Fibroblast of lung (primary cell): ENCODE results near the gene RINL. TPM values are rescaled to one million over a fixed set of nuclear protein-coding genes. Genes with fewer than 3 reads are reported as not detected.

Source experiments
- DNase-seq, 2 donors: peaks; one replicate each; pipeline versions ENCODE4 v3.0.0 to v3.0.0-alpha.2; 2010; ENCODE audit warnings: low read depth in 2 of 2
- H2AFZ ChIP-seq: 2 replicates; pipeline ENCODE4 v1.5.1; 2012; ENCODE audit warnings: low read length, control low read depth, inconsistent platforms
- H3K27ac ChIP-seq: 2 replicates; pipeline ENCODE4 v1.5.1; 2011; ENCODE audit warnings: low read length, control low read depth; ENCODE audit not compliant: insufficient read depth
- H3K27me3 ChIP-seq: 2 replicates; pipeline ENCODE4 v1.5.1; 2011; ENCODE audit warnings: mild to moderate bottlenecking, low read length; ENCODE audit not compliant: control insufficient read depth, insufficient read depth
- H3K36me3 ChIP-seq: 2 replicates; pipeline ENCODE4 v1.5.1; 2011; ENCODE audit warnings: low read length; ENCODE audit not compliant: control insufficient read depth, insufficient read depth
- H3K4me1 ChIP-seq: 2 replicates; pipeline ENCODE4 v1.5.1; 2011; ENCODE audit warnings: low read length; ENCODE audit not compliant: control insufficient read depth, insufficient read depth; ENCODE audit errors: extremely low read depth
- H3K4me2 ChIP-seq: 2 replicates; pipeline ENCODE4 v1.5.1; 2011; ENCODE audit warnings: low read length, control low read depth; ENCODE audit not compliant: insufficient read depth; ENCODE audit errors: extremely low read depth
- H3K4me3 ChIP-seq, 4 experiments: fragments of 200-600 bp in 1 of 4; sonication (generic) in 1 of 4; replicated peaks in 1 of 4; 2 replicates each; pipeline ENCODE4 v1.5.1; 2011 to 2016; ENCODE audit warnings: low read length in 4 of 4, low read depth in 3 of 4, mild to moderate bottlenecking in 3 of 4, control low read depth in 2 of 4, inconsistent platforms in 1 of 4, mixed read lengths in 1 of 4; ENCODE audit not compliant: insufficient read depth in 1 of 4; ENCODE audit errors: control extremely low read depth in 1 of 4
- H3K79me2 ChIP-seq: 2 replicates; pipeline ENCODE4 v1.5.1; 2012; ENCODE audit warnings: mild to moderate bottlenecking, low read length, inconsistent platforms; ENCODE audit not compliant: control insufficient read depth, insufficient read depth
- H3K9ac ChIP-seq: 2 replicates; pipeline ENCODE4 v1.5.1; 2011; ENCODE audit warnings: mild to moderate bottlenecking, low read length, control low read depth; ENCODE audit not compliant: insufficient read depth
- H3K9me3 ChIP-seq: 2 replicates; pipeline ENCODE4 v1.5.1; 2012; ENCODE audit warnings: low read depth, low read length; ENCODE audit not compliant: control insufficient read depth, insufficient read depth
- H4K20me1 ChIP-seq: 2 replicates; pipeline ENCODE4 v1.5.1; 2011; ENCODE audit warnings: low read length; ENCODE audit not compliant: control insufficient read depth, insufficient read depth; ENCODE audit errors: extremely low read depth
- CTCF ChIP-seq, 2 donors: IDR thresholded peaks in 1 of 2; conservative IDR thresholded peaks in 1 of 2; 1 replicate in 1 of 2; 2 replicates in 1 of 2; pipeline ENCODE4 v1.5.1; 2011 to 2012; ENCODE audit warnings: low read length in 2 of 2, control low read depth in 1 of 2, inconsistent platforms in 1 of 2, low read depth in 1 of 2, mild to moderate bottlenecking in 1 of 2
- EZH2 ChIP-seq: IDR thresholded peaks from 2 replicates; pipeline ENCODE4 v1.5.1; 2012; ENCODE audit warnings: low read length, control low read depth, mild to moderate bottlenecking; ENCODE audit errors: missing control alignments
- polyA plus RNA-seq, 2 donors: library from polyadenylated mRNA; depleted of rRNA in 1 of 2; stranded (reverse) in 1 of 2; unstranded in 1 of 2; fragments of >200 nt; gene quantifications; 2 replicates each; pipeline ENCODE4 v1.2.1, GENCODE V29; 2011 to 2012; ENCODE audit warnings: missing spikeins in 1 of 2
- total RNA-seq: library from RNA; depleted of rRNA; stranded (reverse); fragments of >200 nt; gene quantifications from 2 replicates; pipeline ENCODE4 v1.2.1, GENCODE V29; 2014

Gene RINL
- total and polyA plus RNA-seq, 2 donors (not counting 1 experiment from before 2014, with no cell fraction given), result 0.59 to 3.5 TPM

- Histone ChIP-seq H4K20me1 (no peaks in the 10 kb centered on the region), H3K27me3 (no peaks in the 10 kb centered on the region), H3K4me2 (peak overlapping the region; percentile 100), H3K4me1 (peaks cover 11% of the 10 kb centered on the region), H3K9me3 (no peaks in the 10 kb centered on the region), H3K27ac (peak overlapping the region; percentile 95), H3K4me3 (peak overlapping the region; percentile 68 to 82 (median 73)), H2AFZ (peak overlapping the region; percentile 48), H3K79me2 (peaks cover 35% of the 10 kb centered on the region), H3K9ac (peak overlapping the region; percentile 57), H3K36me3 (peaks cover 13% of the 10 kb centered on the region)
- TF ChIP-seq EZH2 (no peak), CTCF (conservative IDR thresholded peaks at IDR 0.05 in 1 of 2, IDR thresholded peaks at IDR 0.05 in 1 of 2; ENCODE audit: low read depth in 1 of 2, low read length in 2 of 2) (peak in 1 of 2 donors; percentile 12)
- peak in 1 of 2 donors; percentile 100 for DNase-seq
Observed at GRCh38 chr19:38850436-38850975, 27.6 kb downstream of the RINL start.

- Histone ChIP-seq H3K4me2 (peak within 1 kb of the TSS; percentile 100), H3K9ac (peak within 1 kb of the TSS; percentile 99), H4K20me1 (no peaks in the 10 kb centered on the region), H2AFZ (peak within 1 kb of the TSS; percentile 48), H3K4me3 (peak within 1 kb of the TSS; percentile 69 to 99 (median 86)), H3K27me3 (no peaks in the 10 kb centered on the region), H3K79me2 (peaks cover 38% of the 10 kb centered on the region), H3K27ac (peak within 1 kb of the TSS; percentile 95), H3K9me3 (no peaks in the 10 kb centered on the region), H3K4me1 (peaks cover 11% of the 10 kb centered on the region), H3K36me3 (peaks cover 13% of the 10 kb centered on the region)
- TF ChIP-seq EZH2, result no peak
- TF ChIP-seq CTCF (conservative IDR thresholded peaks at IDR 0.05 in 1 of 2, IDR thresholded peaks at IDR 0.05 in 1 of 2; ENCODE audit: low read depth in 1 of 2, low read length in 2 of 2), result peak; percentile 30 to 35
- DNase-seq, result peak in 1 of 2 donors; percentile 100
Observed at GRCh38 chr19:38849860-38850435, 28.1 kb downstream of the RINL start, which contains the start of gene HNRNPL. Gene HNRNPL, minus strand, starts transcription at chr19:38849986. Its CDS starts 20 bp downstream, at chr19:38849966.

DNA sequence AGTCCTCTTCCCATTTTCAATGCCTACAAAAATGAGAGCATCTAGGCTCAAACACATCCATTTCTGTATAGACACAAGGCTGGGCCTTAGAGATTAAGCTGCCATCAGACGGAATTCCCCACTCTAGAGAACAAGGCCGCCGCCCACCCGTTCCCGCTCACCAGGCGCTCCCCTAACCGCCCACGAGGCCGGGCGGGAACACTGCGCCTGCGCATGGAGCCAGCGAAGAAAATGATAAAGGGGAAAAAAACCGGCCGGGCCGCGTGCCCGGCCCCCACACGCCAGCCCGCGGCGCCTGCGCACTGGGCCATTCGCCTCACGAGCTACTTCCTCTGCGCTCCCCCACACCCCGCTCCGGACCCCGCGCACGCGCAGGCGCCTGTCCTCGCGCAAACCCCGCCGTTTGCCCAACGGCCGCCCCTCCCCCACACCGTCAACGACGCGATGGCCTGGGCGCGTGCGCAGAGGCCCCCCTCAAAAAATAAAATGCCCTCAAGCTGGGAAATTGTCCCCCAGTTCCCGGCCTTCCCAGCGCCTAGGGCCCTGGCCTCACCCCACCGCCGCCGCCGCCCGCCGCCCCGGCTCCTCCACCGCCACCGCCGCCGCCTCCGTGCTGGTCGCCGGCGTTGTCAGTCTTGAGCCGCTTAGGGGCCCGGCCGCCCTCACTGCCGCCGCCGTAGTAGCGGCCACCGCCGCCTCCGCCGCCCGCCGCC, 28.8 kb downstream of the RINL start:
- H3K36me3 ChIP-seq, result peaks cover 17% of the 10 kb centered on the region
- no peak overlapping the region for H2AFZ ChIP-seq
- H3K4me1 ChIP-seq, result peaks cover 11% of the 10 kb centered on the region
- peak overlapping the region; percentile 51 to 99 (median 77) for H3K4me3 ChIP-seq
- no peaks in the 10 kb centered on the region for H4K20me1 ChIP-seq
- H3K9me3 ChIP-seq, result no peaks in the 10 kb centered on the region
- peak; percentile 86 to 96 for DNase-seq
- H3K4me2 ChIP-seq, result peak overlapping the region; percentile 82
- TF ChIP-seq EZH2, result no peak
- TF ChIP-seq CTCF (conservative IDR thresholded peaks at IDR 0.05 in 1 of 2, IDR thresholded peaks at IDR 0.05 in 1 of 2; ENCODE audit: low read depth in 1 of 2, low read length in 2 of 2), result no peak
- no peaks in the 10 kb centered on the region for H3K27me3 ChIP-seq
- peak overlapping the region; percentile 99 for H3K9ac ChIP-seq
- H3K79me2 ChIP-seq, result peaks cover 44% of the 10 kb centered on the region
- peak overlapping the region; percentile 93 for H3K27ac ChIP-seq
